ENCODE results near the gene WIPI1.
A peak's percentile ranks its signal among the peaks of the same experiment; 100 is the strongest.
"Not testable (repeated sequence)": the region's sequence is repeated elsewhere in the genome, so short reads cannot be mapped to it uniquely, and the experiment has no call there.

Gene WIPI1

GRCh38 chr17:68457168-68457538 lies at the start of gene WIPI1:
Gene WIPI1, minus strand, starts transcription at chr17:68457496. Its CDS starts 75 bp downstream, at chr17:68457421.
- Histone ChIP-seq H3K9me3 (ENCODE audit: insufficient read depth, low read length) (no peaks in the 10 kb centered on the region), H3K4me3 (ENCODE audit: insufficient read length, low read depth) (peak within 1 kb of the TSS; percentile 75), H3K9ac (ENCODE audit: insufficient read length, low read depth) (peak within 1 kb of the TSS; percentile 79), H3K4me1 (ENCODE audit: insufficient read depth, insufficient read length) (no peaks in the 10 kb centered on the region), H3K27me3 (ENCODE audit: insufficient read depth, insufficient read length) (peaks cover 38% of the 10 kb centered on the region), H3K36me3 (ENCODE audit: insufficient read depth, insufficient read length, low read length) (no peaks in the 10 kb centered on the region)
- DNase-seq (ENCODE audit: low read depth, low spot score) = no peak
- TF ChIP-seq YY1 (IDR thresholded peaks at IDR 0.05; ENCODE audit: insufficient read depth, insufficient read length) = no peak
- no peak for TF ChIP-seq SUZ12 (IDR thresholded peaks at IDR 0.05; ENCODE audit: extremely low read depth, insufficient read depth, insufficient read length)
- no peak for TF ChIP-seq ZNF274 (IDR thresholded peaks at IDR 0.05; ENCODE audit: low read depth, low read length)

- TF ChIP-seq YY1 (IDR thresholded peaks at IDR 0.05; ENCODE audit: insufficient read depth, insufficient read length) (no peak), ZNF274 (IDR thresholded peaks at IDR 0.05; ENCODE audit: low read depth, low read length) (no peak), SUZ12 (IDR thresholded peaks at IDR 0.05; ENCODE audit: extremely low read depth, insufficient read depth, insufficient read length) (no peak)
- Histone ChIP-seq H3K27me3 (ENCODE audit: insufficient read depth, insufficient read length) (no peaks in the 10 kb centered on the region), H3K9ac (ENCODE audit: insufficient read length, low read depth) (no peak overlapping the region), H3K9me3 (ENCODE audit: insufficient read depth, low read length) (no peaks in the 10 kb centered on the region), H3K4me3 (ENCODE audit: insufficient read length, low read depth) (no peak overlapping the region), H3K36me3 (ENCODE audit: insufficient read depth, insufficient read length, low read length) (no peaks in the 10 kb centered on the region), H3K4me1 (ENCODE audit: insufficient read depth, insufficient read length) (peaks cover 2% of the 10 kb centered on the region)
- no peak for DNase-seq (ENCODE audit: low read depth, low spot score)
Measured at GRCh38 chr17:68505951-68506350, 48.7 kb upstream of the WIPI1 start.

- Histone ChIP-seq H3K4me3 (ENCODE audit: insufficient read length, low read depth) (no peak overlapping the region), H3K4me1 (ENCODE audit: insufficient read depth, insufficient read length) (no peaks in the 10 kb centered on the region), H3K36me3 (ENCODE audit: insufficient read depth, insufficient read length, low read length) (no peaks in the 10 kb centered on the region), H3K9me3 (ENCODE audit: insufficient read depth, low read length) (no peaks in the 10 kb centered on the region), H3K9ac (ENCODE audit: insufficient read length, low read depth) (no peak overlapping the region), H3K27me3 (ENCODE audit: insufficient read depth, insufficient read length) (no peaks in the 10 kb centered on the region)
- TF ChIP-seq SUZ12 (IDR thresholded peaks at IDR 0.05; ENCODE audit: extremely low read depth, insufficient read depth, insufficient read length) = no peak
- no peak for TF ChIP-seq ZNF274 (IDR thresholded peaks at IDR 0.05; ENCODE audit: low read depth, low read length)
- no peak for TF ChIP-seq YY1 (IDR thresholded peaks at IDR 0.05; ENCODE audit: insufficient read depth, insufficient read length)
- no peak for DNase-seq (ENCODE audit: low read depth, low spot score)
Measured at GRCh38 chr17:68501074-68501473, 43.8 kb upstream of the WIPI1 start.

- no peak for DNase-seq (ENCODE audit: low read depth, low spot score)
- Histone ChIP-seq H3K9me3 (ENCODE audit: insufficient read depth, low read length) (no peaks in the 10 kb centered on the region), H3K9ac (ENCODE audit: insufficient read length, low read depth) (no peak overlapping the region), H3K4me3 (ENCODE audit: insufficient read length, low read depth) (no peak overlapping the region), H3K27me3 (ENCODE audit: insufficient read depth, insufficient read length) (no peaks in the 10 kb centered on the region), H3K4me1 (ENCODE audit: insufficient read depth, insufficient read length) (no peaks in the 10 kb centered on the region), H3K36me3 (ENCODE audit: insufficient read depth, insufficient read length, low read length) (no peaks in the 10 kb centered on the region)
- no peak for TF ChIP-seq SUZ12 (IDR thresholded peaks at IDR 0.05; ENCODE audit: extremely low read depth, insufficient read depth, insufficient read length)
- TF ChIP-seq YY1 (IDR thresholded peaks at IDR 0.05; ENCODE audit: insufficient read depth, insufficient read length) = no peak
- TF ChIP-seq ZNF274 (IDR thresholded peaks at IDR 0.05; ENCODE audit: low read depth, low read length) = no peak
Measured at GRCh38 chr17:68499587-68499986, 42.3 kb upstream of the WIPI1 start.

- Histone ChIP-seq H3K9ac (ENCODE audit: insufficient read length, low read depth) (no peak overlapping the region), H3K27me3 (ENCODE audit: insufficient read depth, insufficient read length) (no peaks in the 10 kb centered on the region), H3K9me3 (ENCODE audit: insufficient read depth, low read length) (no peaks in the 10 kb centered on the region), H3K4me1 (ENCODE audit: insufficient read depth, insufficient read length) (no peaks in the 10 kb centered on the region), H3K36me3 (ENCODE audit: insufficient read depth, insufficient read length, low read length) (no peaks in the 10 kb centered on the region), H3K4me3 (ENCODE audit: insufficient read length, low read depth) (no peak overlapping the region)
- TF ChIP-seq ZNF274 (IDR thresholded peaks at IDR 0.05; ENCODE audit: low read depth, low read length) = no peak
- TF ChIP-seq SUZ12 (IDR thresholded peaks at IDR 0.05; ENCODE audit: extremely low read depth, insufficient read depth, insufficient read length) = no peak
- TF ChIP-seq YY1 (IDR thresholded peaks at IDR 0.05; ENCODE audit: insufficient read depth, insufficient read length) = no peak
- DNase-seq (ENCODE audit: low read depth, low spot score) = no peak
Measured at GRCh38 chr17:68498479-68499326, 41.4 kb upstream of the WIPI1 start.

- H3K4me3 ChIP-seq (ENCODE audit: insufficient read length, low read depth) = no peak overlapping the region
- no peak overlapping the region for H3K9ac ChIP-seq (ENCODE audit: insufficient read length, low read depth)
- H3K27me3 ChIP-seq (ENCODE audit: insufficient read depth, insufficient read length) = no peaks in the 10 kb centered on the region
- DNase-seq (ENCODE audit: low read depth, low spot score) = no peak
- no peaks in the 10 kb centered on the region for H3K36me3 ChIP-seq (ENCODE audit: insufficient read depth, insufficient read length, low read length)
- TF ChIP-seq YY1 (IDR thresholded peaks at IDR 0.05; ENCODE audit: insufficient read depth, insufficient read length) (no peak), SUZ12 (IDR thresholded peaks at IDR 0.05; ENCODE audit: extremely low read depth, insufficient read depth, insufficient read length) (no peak), ZNF274 (IDR thresholded peaks at IDR 0.05; ENCODE audit: low read depth, low read length) (no peak)
- H3K9me3 ChIP-seq (ENCODE audit: insufficient read depth, low read length) = no peaks in the 10 kb centered on the region
- H3K4me1 ChIP-seq (ENCODE audit: insufficient read depth, insufficient read length) = no peaks in the 10 kb centered on the region
Measured at GRCh38 chr17:68497885-68498319, 40.6 kb upstream of the WIPI1 start.

- Histone ChIP-seq H3K27me3 (ENCODE audit: insufficient read depth, insufficient read length) (no peaks in the 10 kb centered on the region), H3K9ac (ENCODE audit: insufficient read length, low read depth) (no peak overlapping the region), H3K36me3 (ENCODE audit: insufficient read depth, insufficient read length, low read length) (no peaks in the 10 kb centered on the region), H3K4me1 (ENCODE audit: insufficient read depth, insufficient read length) (no peaks in the 10 kb centered on the region), H3K9me3 (ENCODE audit: insufficient read depth, low read length) (no peaks in the 10 kb centered on the region), H3K4me3 (ENCODE audit: insufficient read length, low read depth) (no peak overlapping the region)
- no peak for DNase-seq (ENCODE audit: low read depth, low spot score)
- no peak for TF ChIP-seq YY1 (IDR thresholded peaks at IDR 0.05; ENCODE audit: insufficient read depth, insufficient read length)
- no peak for TF ChIP-seq SUZ12 (IDR thresholded peaks at IDR 0.05; ENCODE audit: extremely low read depth, insufficient read depth, insufficient read length)
- no peak for TF ChIP-seq ZNF274 (IDR thresholded peaks at IDR 0.05; ENCODE audit: low read depth, low read length)
Measured at GRCh38 chr17:68495081-68495480, 37.8 kb upstream of the WIPI1 start.

- H3K27me3 ChIP-seq (ENCODE audit: insufficient read depth, insufficient read length); H3K9ac ChIP-seq (ENCODE audit: insufficient read length, low read depth); H3K36me3 ChIP-seq (ENCODE audit: insufficient read depth, insufficient read length, low read length); H3K4me1 ChIP-seq (ENCODE audit: insufficient read depth, insufficient read length); H3K9me3 ChIP-seq (ENCODE audit: insufficient read depth, low read length); DNase-seq (ENCODE audit: low read depth, low spot score); H3K4me3 ChIP-seq (ENCODE audit: insufficient read length, low read depth): not testable (repeated sequence)
Measured at GRCh38 chr17:68492394-68493054, 35.2 kb upstream of the WIPI1 start.
